ENCODE data around the gene IL11. TPM values are rescaled to one million over a fixed set of nuclear protein-coding genes. Genes with fewer than 3 reads are reported as not detected.
"Not testable (repeated sequence)": the region's sequence is repeated elsewhere in the genome, so short reads cannot be mapped to it uniquely, and the experiment has no call there.

Gene IL11
- total and polyA plus RNA-seq, 5 experiments from 2014 or later = 0.21 TPM; not detected in 4

DNA sequence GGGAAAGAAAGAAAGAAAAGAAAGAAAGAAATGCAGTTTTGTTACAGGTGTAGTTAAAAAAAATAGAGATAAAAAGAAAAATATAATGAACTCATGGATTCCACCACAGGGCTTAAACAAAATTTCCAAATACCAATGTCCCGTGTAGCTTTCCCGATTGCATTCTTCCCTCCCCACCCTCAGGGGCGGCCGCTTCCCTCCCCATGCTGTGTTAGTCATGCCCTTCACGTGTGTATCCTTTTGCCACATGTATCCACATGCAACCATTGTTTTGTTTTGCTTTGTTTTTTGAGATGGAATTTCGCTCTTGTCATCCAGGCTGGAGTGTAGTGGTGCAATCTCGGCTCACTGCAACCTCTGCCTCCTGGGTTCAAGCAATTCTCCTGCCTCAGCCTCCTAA, 34.2 kb downstream of the IL11 start:
- no peak for DNase-seq
- H3K36me3 Mint-ChIP-seq = no peaks in the 10 kb centered on the region
- H3K27ac Mint-ChIP-seq = peak overlapping the region in 2 of 10 donors; percentile 25 to 70
- POLR2A ChIA-PET = no interaction called here
- peaks cover 0 to 19% (median 4%) of the 10 kb centered on the region in 5 donors for H3K27me3 Mint-ChIP-seq
- H3K9me3 Mint-ChIP-seq = no peaks in the 10 kb centered on the region
- H3K4me1 Mint-ChIP-seq = peaks cover 10 to 27% (median 17%) of the 10 kb centered on the region in 4 donors
- H3K4me3 Mint-ChIP-seq = no peak overlapping the region
- ATAC-seq = no peak

DNA sequence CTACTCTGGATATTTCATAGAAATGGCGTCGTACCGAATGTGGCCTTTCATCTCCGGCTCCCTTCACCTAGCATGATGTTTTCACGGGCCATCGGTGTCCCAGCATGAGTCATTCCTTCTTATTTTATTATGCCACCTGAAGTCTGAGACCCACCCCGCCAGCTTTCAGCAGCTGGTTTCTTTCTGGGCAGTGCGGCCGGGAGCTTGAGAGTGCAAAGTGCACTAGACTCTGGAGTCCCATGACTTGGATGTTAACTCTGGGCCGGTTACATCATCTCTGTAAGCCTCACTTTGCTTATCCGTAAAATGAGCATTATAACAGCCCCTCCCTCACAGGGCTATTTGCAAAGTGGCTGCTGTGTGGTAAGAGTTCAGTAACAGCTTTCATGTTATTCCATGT, 36.4 kb downstream of the IL11 start:
- no peak overlapping the region for H3K4me3 Mint-ChIP-seq
- H3K27ac Mint-ChIP-seq = no peak overlapping the region
- no peak for DNase-seq
- H3K9me3 Mint-ChIP-seq = no peaks in the 10 kb centered on the region
- POLR2A ChIA-PET = interaction anchor here (0.7 kb wide), 1 partner anchor 51 kb away, joined by 3 read pairs; no protein-coding TSS in a partner anchor
- H3K27me3 Mint-ChIP-seq = peaks cover 0 to 22% (median 4%) of the 10 kb centered on the region in 5 donors
- H3K36me3 Mint-ChIP-seq = no peaks in the 10 kb centered on the region
- ATAC-seq = no peak
- peaks cover 5 to 8% (median 6%) of the 10 kb centered on the region in 4 donors for H3K4me1 Mint-ChIP-seq

GRCh38 chr19:55329791-55330190, 40.5 kb downstream of the IL11 start:
- H3K4me3 Mint-ChIP-seq, H3K27ac Mint-ChIP-seq, H3K36me3 Mint-ChIP-seq, ATAC-seq, DNase-seq, H3K9me3 Mint-ChIP-seq, H3K4me1 Mint-ChIP-seq: not testable (repeated sequence)
- peaks cover 0 to 13% (median 4%) of the 10 kb centered on the region in 5 donors for H3K27me3 Mint-ChIP-seq
- POLR2A ChIA-PET = interaction anchor here (0.7 kb wide), 1 partner anchor 55 kb away, joined by 4 read pairs; no protein-coding TSS in a partner anchor

GRCh38 chr19:55328774-55329318, 41.4 kb downstream of the IL11 start:
- H3K27ac Mint-ChIP-seq, ATAC-seq, H3K36me3 Mint-ChIP-seq, H3K4me3 Mint-ChIP-seq, H3K9me3 Mint-ChIP-seq, POLR2A ChIA-PET, DNase-seq, H3K4me1 Mint-ChIP-seq: not testable (repeated sequence)
- H3K27me3 Mint-ChIP-seq = peaks cover 0 to 13% (median 2%) of the 10 kb centered on the region in 5 donors

GRCh38 chr19:55325172-55325571, 45.1 kb downstream of the IL11 start, which contains the start of gene TMEM150B:
Gene TMEM150B, minus strand, starts transcription at chr19:55325341. Its CDS starts 4,305 bp downstream, at chr19:55321036.
- Mint-ChIP-seq H3K27me3 (peaks cover 0 to 25% (median 8%) of the 10 kb centered on the region in 5 donors), H3K9me3 (no peaks in the 10 kb centered on the region), H3K4me3 (peak within 1 kb of the TSS in 2 of 10 donors; percentile 6 to 57), H3K4me1 (peaks cover 0 to 9% (median 1%) of the 10 kb centered on the region in 4 donors), H3K27ac (peak within 1 kb of the TSS in 1 of 10 donors; percentile 24), H3K36me3 (no peaks in the 10 kb centered on the region)
- POLR2A ChIA-PET = no interaction called here
- DNase-seq (no peak), ATAC-seq (no peak)

GRCh38 chr19:55324662-55325061, 45.6 kb downstream of the IL11 start:
- Mint-ChIP-seq H3K9me3 (no peaks in the 10 kb centered on the region), H3K36me3 (no peaks in the 10 kb centered on the region), H3K4me1 (peaks cover 0 to 9% (median 1%) of the 10 kb centered on the region in 4 donors), H3K27me3 (peaks cover 0 to 25% (median 8%) of the 10 kb centered on the region in 5 donors), H3K27ac (peak overlapping the region in 1 of 10 donors; percentile 24), H3K4me3 (peak overlapping the region in 1 of 10 donors; percentile 57)
- no peak for DNase-seq
- POLR2A ChIA-PET = no interaction called here
- ATAC-seq = no peak

DNA sequence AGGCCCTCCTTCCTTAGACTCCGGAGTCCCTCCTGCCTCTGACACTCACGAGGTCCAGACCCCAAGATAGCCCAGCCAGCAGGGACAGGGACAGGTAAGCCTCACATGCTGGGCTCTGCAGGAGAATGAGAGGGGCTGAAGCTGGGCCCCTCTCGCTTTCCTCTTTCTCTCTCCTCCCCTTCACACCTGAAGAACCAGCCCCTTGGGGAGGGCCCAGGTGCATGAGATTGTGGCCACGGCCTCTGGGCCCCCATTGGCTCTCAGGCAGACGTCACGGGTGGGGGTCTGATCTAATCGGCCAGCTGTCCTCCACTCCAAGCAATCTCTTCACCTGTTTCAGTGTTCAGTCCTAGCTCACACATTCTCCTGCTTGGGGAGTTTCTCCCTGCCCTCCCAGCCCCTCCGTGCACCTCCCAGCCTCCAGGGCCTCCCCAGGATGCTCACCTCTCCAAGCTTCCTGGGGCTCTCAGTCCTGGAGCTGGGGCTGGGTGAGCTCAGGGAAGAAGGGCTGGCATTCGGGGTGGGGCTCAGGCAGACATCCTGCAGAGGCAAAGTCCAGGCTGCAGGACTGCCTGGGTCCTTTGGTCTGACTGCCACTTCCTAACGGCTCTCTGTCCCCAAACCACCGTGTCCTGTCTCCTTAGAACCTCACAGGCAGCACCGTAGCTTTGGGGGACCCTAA, 47.9 kb downstream of the IL11 start:
- DNase-seq (no peak), ATAC-seq (no peak)
- no peak overlapping the region for H3K4me3 Mint-ChIP-seq
- H3K9me3 Mint-ChIP-seq = no peaks in the 10 kb centered on the region
- H3K4me1 Mint-ChIP-seq = peaks cover 0 to 9% (median 1%) of the 10 kb centered on the region in 4 donors
- no peaks in the 10 kb centered on the region for H3K36me3 Mint-ChIP-seq
- POLR2A ChIA-PET = interaction anchor here (0.5 to 0.6 kb wide), 2 partner anchors 87 to 379 kb away, joined by 3 read pairs; no protein-coding TSS in a partner anchor
- peak overlapping the region in 2 of 10 donors; percentile 21 to 65 for H3K27ac Mint-ChIP-seq
- H3K27me3 Mint-ChIP-seq = peaks cover 0 to 22% (median 7%) of the 10 kb centered on the region in 5 donors

DNA sequence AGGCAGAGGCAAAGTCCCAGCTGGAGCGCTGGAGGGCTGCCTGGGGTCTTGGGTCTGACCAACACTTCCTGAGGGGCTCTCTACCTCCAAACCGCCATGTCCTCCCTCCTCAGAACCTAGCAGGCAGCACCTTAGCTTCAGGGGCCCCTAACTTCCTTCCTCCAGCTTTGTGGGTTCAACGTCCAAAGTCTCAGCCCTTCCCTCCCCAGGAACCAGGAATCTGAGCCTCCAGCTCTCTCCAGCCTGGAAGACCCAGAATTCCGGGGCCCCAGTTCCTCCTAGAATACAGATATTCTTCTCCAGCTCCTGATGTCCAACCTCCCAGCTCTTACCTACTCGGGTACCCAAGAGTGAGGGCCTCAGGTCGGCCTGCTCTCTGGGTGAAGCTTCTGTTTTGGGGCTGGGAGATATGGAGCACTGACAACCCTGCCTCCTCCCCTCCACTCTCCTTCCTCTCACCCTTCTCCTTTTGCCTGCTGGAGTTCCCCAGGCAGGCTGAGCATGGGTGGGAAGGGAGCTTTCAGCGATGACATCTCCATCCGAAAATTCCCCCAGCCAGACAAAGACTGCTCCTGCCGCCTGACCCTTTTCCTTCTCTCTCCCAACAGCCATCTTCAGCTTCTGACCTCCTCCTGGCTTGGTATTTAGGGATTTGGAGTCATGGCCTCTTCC, 48.7 kb downstream of the IL11 start:
- Mint-ChIP-seq H3K27me3 (peaks cover 0 to 22% (median 7%) of the 10 kb centered on the region in 5 donors), H3K27ac (peak overlapping the region in 1 of 10 donors; percentile 21), H3K4me3 (no peak overlapping the region), H3K36me3 (no peaks in the 10 kb centered on the region), H3K9me3 (no peaks in the 10 kb centered on the region), H3K4me1 (peaks cover 0 to 9% (median 1%) of the 10 kb centered on the region in 4 donors)
- ATAC-seq (no peak), DNase-seq (no peak)
- POLR2A ChIA-PET = interaction anchor here (0.5 to 1.2 kb wide), 2 partner anchors 17 to 380 kb away, joined by 3 to 4 read pairs; no protein-coding TSS in a partner anchor

DNA sequence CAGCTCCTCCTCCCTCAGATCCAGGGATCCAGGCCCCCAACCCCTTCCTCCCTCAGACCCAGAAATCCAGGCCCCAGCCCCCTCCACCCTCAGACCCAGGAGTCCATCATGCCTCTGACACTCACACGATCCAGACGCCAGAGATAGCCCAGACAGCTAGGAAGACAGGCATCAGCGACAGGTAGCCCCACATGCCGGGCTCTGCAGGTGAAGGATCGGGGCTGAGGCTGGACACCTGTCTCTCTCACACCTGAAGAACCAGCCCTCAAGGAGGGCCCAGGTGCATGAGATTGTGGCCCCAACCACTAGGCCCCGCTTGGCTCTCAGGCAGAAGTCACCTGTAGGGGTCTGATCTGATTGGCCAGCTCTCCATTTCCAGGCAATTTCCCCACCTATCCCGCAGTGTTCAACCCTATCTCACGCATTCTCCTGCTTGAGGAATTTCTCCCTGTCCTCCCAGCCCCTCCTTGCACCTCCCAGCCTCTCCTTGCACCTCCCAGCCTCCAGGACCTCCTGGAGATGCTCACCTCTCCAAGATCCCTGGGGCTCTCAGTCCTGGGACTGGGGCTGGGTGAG, 49.3 kb downstream of the IL11 start:
- Mint-ChIP-seq H3K27ac (no peak overlapping the region), H3K9me3 (no peaks in the 10 kb centered on the region), H3K4me3 (peak overlapping the region in 1 of 10 donors; percentile 34), H3K4me1 (peaks cover 0 to 9% (median 1%) of the 10 kb centered on the region in 4 donors), H3K36me3 (no peaks in the 10 kb centered on the region), H3K27me3 (peaks cover 0 to 19% (median 7%) of the 10 kb centered on the region in 5 donors)
- POLR2A ChIA-PET = interaction anchor here (1.2 kb wide), 1 partner anchor 18 kb away, joined by 4 read pairs; no protein-coding TSS in a partner anchor
- DNase-seq (no peak), ATAC-seq (no peak)

DNA sequence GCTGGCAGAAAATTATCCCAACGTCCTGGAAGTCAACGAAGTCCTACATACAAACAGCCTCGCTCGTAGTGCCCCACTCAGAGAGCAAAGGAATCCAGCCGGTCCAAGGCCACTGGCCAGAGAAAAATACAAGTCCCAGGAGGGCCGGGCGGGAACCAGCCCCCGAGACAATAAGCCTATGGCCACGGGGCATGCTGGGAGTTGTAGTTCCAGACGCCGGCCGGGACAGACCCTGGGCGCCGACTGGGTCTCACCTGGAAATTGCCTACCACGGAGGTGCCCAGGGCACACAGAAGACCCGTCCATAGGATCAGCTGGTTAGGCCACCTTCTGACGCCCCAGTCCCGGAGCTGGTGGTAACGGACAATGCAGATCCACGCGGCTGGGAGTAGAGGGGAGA, 50.5 kb downstream of the IL11 start:
- Mint-ChIP-seq H3K9me3 (no peaks in the 10 kb centered on the region), H3K4me1 (peaks cover 0 to 8% (median 1%) of the 10 kb centered on the region in 4 donors), H3K4me3 (no peak overlapping the region), H3K27ac (no peak overlapping the region), H3K36me3 (no peaks in the 10 kb centered on the region), H3K27me3 (peaks cover 0 to 17% (median 6%) of the 10 kb centered on the region in 5 donors)
- POLR2A ChIA-PET = interaction anchor here (0.6 kb wide), 1 partner anchor 1145 kb away, joined by 4 read pairs; no protein-coding TSS in a partner anchor
- DNase-seq (no peak), ATAC-seq (no peak)

GRCh38 chr19:55316646-55317045, 53.6 kb downstream of the IL11 start:
- no peak for DNase-seq
- H3K36me3 Mint-ChIP-seq = no peaks in the 10 kb centered on the region
- H3K4me3 Mint-ChIP-seq = no peak overlapping the region
- no peak for ATAC-seq
- peaks cover 0 to 3% (median 0%) of the 10 kb centered on the region in 9 donors for H3K9me3 Mint-ChIP-seq
- H3K27me3 Mint-ChIP-seq = peaks cover 0 to 3% (median 0%) of the 10 kb centered on the region in 5 donors
- peaks cover 0 to under 1% (median 0%) of the 10 kb centered on the region in 4 donors for H3K4me1 Mint-ChIP-seq
- H3K27ac Mint-ChIP-seq = no peak overlapping the region
- POLR2A ChIA-PET = no interaction called here

DNA sequence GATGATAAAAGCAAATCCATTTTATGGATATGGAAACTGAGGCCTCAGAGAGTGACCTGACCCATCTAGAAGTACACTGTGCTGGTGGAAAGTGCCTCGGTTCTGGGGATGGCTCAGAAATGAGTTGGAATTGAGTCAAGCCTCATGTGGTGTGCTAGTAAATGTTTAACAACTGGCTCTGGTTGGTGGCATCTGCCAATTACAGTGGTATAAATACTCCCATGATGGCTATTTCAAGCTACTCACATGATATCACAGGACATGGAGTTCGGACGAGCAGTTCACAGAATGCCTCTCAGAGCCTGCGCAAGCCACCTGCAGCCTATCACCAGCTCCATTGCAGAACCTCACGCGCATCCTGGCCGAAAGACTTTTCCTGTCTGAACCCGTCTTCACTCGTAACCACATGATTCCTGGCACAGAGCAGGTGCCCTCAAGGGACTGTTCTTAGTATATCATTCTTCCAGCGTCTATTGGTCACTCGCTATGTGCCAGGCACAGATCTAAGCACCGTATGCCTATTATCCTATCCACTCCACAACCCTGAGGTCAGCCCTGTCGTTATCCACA, 54.2 kb downstream of the IL11 start:
- Mint-ChIP-seq H3K9me3 (peaks cover 0 to 3% (median 0%) of the 10 kb centered on the region in 9 donors), H3K4me3 (no peak overlapping the region), H3K36me3 (no peaks in the 10 kb centered on the region), H3K4me1 (no peaks in the 10 kb centered on the region), H3K27me3 (no peaks in the 10 kb centered on the region), H3K27ac (no peak overlapping the region)
- POLR2A ChIA-PET = no interaction called here
- ATAC-seq (no peak), DNase-seq (no peak)

Data from naive thymus-derived CD8-positive, alpha-beta T cell (primary cell).